GM18951 (cell line): ENCODE data around the gene CCDC175.

Experiments
- POLR2A ChIP-seq: IDR thresholded peaks from 4 replicates; pipeline ENCODE4 v1.6.1; 2011; ENCODE audit warnings: mild to moderate bottlenecking; ENCODE audit not compliant: insufficient read length, insufficient read depth; ENCODE audit errors: extremely low read depth
- in situ Hi-C: fragments of 300-500 bp; cut with MboI; formaldehyde crosslinking; loops from one replicate; pipeline ENCODE4 v1.12.0; 2022; ENCODE audit warnings: low sequenced_read_pairs, mixed read lengths, inconsistent platforms; ENCODE audit not compliant: unreplicated experiment

The CCDC175 gene

DNA sequence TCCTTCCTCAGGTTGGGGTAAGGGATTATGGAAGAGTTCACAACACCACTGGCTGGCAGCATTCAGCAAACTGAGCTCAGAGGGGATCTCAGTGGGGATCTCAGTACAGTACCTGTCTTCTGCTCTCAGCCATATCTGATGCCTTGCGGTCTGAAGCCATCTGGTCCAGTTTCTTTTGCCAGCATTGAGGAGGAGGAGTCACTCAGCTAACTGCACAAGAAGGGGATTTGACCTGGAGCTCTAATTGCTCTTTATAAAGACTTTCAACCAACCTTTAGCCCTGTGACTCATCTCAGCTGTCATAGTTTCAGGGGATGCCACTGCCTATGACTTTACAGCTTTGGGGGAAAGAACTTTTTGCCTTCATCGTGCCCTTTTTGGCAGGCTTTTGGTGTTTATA is 47.4 kb downstream of the CCDC175 start:
- no peak for TF ChIP-seq POLR2A
- in situ Hi-C loops: no loop called here

DNA sequence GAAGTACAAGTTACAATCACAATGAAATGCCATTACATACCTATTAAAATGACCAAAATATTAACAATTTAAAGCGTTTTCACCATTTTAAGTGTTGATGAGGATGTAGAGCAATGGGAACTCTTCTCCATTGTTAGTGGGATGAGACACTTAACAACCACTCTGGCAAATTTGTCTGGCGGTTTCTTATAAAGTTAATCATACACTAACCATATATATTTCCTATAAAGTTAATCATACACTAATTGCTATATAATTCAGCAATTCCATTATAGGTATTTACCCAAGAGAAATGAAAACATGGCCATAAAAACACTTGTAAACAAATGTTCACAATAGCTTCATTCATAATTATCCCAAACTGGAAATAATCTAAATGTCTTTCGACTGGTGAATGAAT is 56.4 kb downstream of the CCDC175 start:
- in situ Hi-C loops: no loop called here
- no peak for TF ChIP-seq POLR2A

DNA sequence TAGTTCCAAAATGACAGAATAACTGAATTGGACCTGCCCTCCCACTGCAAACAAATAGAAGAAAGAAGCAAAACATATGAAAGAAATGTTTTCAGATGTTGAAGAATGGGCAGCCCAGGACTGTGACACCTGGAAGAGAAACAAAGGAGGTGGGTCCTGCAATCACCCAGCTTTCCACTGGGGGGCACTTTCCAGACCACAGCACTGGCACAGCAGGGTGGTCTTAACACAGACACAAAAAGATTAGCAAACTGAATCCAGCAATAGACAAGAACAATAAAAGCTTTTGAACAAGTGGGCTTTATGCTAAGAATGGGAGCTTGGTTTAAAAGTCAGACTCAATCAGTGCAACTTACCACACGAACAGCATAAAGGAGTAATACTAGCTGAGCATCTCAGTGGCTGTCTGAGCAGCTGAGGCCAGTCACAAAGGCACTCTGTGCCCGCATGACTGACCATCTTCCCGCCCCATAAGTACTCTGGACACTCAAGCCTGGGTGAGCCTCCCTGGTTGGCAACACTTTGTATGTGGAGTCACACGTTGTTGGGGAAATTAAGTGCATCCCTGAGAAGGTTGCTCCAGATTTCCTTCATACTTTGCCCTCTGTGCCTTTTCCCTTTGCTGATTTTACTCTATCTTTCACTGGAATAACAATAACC is 64.6 kb downstream of the CCDC175 start:
- TF ChIP-seq POLR2A: no peak
- in situ Hi-C loops: no loop called here

DNA sequence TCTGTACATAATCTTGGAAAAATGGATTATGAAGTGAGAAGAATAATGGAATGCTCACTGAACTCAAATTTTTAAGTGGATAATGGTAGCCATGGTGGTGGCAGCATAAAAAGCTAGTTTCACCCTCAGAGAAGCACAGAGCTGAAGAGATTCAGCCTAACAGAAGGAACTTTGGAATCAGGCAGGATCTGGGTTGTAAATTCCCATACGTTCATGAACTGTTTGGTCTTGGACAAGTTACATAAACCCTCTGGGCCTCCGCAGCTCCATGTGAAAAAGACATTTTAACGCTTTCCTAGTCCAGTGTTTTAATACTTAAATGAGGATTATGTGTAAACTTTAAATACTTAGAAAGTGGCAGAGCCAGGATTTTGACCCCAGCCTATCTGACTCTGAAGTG is 65.6 kb downstream of the CCDC175 start:
- no peak for TF ChIP-seq POLR2A
- in situ Hi-C loops: no loop called here

DNA sequence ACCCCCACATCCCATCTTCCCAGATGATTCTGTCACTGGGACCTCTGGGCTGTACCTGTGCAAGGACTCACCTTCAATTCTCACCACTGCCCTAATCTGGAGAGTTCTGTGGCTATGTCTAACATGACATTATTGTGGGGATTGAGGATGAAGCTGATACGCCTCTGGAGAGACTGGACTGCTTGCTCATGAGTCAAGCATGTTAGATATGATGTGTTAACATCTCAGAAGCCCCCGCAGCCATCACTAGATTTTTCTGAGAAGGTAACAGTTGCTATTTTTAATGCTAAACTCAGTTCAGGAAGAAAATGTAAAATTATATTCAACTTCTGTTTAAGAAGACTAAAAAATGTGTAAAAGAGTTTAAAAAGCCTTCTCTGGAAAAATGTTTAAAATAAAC is 66.6 kb downstream of the CCDC175 start:
- no peak for TF ChIP-seq POLR2A
- in situ Hi-C loops: no loop called here

DNA sequence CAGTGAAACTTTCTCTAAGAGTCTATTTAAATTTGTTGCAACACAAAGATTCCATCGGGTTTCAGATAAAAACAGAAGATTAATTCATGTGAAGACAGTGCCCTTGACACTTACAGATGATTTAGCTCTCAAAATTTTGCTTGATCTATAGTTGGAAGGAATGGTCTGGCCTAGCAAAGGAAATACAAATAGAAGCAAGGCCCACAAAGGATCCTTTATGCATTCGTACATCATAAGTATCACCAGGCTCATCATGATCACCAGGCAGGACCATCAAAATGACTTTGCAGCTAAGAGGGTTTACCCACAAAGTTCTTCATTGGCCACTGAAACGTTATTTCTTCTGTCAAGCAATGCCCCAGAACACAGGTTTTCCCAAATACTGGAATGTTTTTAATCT is 67.5 kb downstream of the CCDC175 start:
- no peak for TF ChIP-seq POLR2A
- in situ Hi-C loops: no loop called here

DNA sequence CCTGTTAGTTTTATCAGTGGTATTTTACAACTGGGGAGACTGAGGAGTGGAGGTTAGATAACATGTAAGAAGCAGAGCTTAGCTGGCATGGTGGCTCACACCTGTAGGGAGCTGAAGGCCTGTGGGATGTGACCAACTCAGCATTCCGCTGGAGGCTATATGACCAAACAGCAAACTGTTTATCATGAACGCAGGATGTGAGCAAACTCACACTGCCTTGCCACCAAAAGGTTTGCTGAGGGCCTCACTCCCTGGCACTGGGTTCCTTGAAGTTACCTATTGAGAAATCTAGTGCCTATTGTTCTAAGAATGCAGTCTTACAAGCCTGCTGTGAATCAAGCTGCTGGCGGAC is 68.9 kb downstream of the CCDC175 start:
- no peak for TF ChIP-seq POLR2A
- in situ Hi-C loops: no loop called here

DNA sequence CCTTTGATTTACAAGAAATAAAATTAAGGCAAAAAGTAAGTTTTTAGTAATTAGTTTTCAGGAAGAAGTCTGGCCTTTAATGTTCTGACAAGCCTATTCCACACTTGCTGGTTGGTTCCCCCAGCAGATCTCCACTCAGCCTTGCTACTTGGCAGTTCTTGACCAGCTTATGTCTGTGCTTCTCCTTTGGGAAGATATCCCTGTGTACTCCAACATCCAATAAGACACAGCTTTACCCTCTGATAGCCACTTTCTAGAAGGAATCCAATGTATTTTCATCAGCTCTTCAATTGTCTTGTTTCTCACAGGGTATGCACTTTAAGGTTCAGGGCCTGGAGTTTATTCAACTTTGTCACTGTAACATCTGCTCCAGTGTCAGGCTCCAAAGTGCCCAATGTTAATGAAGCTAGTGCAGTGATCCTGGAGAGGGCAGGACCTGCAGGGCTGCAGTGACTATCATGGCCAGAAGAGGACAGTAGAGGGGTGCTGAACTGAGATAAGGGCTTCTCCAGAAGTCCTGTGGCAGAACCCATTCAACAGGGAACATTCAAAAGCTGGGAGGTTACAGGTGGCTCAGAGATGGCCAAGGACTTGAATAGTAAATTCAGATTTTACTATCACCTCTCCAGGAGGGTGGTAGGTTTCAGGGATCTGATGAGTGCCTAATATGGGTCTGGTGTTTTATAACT is 69.4 kb downstream of the CCDC175 start:
- in situ Hi-C loops: no loop called here
- no peak for TF ChIP-seq POLR2A

DNA sequence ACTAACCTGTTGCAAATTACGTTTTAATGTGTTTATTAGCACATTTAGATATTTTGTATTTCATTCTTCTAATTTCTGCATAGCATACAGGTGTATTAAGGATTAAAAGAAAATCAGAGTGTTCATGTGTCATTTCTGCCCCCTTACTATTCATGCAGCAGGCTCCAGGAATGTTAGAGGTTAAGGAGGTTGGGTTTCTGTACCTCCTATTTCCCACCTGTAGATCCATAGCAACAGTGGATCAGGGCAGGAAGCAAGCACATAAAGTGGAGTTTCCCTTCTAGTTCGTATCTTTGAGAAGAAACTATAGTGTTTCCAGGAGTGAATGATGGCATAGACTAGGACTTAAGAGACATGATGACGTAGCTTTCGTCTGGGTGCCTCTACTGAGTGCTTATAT is 73.4 kb downstream of the CCDC175 start:
- in situ Hi-C loops: no loop called here
- TF ChIP-seq POLR2A: no peak

DNA sequence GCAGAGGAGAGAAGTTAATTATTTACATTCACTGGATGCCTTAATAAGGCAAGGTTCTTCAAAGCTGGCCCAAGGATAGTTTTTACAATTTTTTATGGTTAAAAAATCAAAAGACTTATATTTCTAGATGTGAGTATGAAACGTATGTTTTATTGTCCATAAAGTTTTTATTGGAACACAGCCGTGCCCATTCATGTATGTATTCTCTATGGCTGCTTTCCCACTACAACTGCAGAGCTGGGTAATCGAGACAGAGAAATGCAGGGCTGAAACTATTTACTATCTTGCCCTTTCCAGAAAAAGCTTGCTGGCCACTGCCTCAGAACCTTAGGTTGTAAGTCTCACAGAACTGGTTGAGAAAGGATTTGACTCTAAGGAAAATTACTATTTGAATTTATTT is 75.9 kb downstream of the CCDC175 start:
- TF ChIP-seq POLR2A: no peak
- in situ Hi-C loops: no loop called here

DNA sequence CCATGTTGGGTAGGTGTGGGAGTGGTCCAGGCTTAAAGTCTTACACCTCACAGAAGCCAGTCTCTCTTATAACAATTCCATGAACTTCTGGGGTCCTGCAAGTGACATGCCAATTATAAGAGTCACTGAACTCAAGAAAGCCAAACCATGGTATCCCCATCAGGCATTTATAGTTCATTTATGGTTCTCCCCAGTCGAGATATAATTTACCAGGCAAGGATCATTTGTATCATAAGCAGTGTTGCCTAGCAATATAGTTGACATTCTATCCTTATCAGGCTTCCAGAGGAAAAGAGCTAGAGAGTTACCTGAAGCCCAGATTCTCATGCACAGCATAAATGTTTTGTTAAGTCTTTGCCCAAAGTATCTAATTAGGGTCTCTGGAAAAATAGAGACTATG is 84.2 kb downstream of the CCDC175 start:
- TF ChIP-seq POLR2A: no peak
- in situ Hi-C loops: no loop called here

DNA sequence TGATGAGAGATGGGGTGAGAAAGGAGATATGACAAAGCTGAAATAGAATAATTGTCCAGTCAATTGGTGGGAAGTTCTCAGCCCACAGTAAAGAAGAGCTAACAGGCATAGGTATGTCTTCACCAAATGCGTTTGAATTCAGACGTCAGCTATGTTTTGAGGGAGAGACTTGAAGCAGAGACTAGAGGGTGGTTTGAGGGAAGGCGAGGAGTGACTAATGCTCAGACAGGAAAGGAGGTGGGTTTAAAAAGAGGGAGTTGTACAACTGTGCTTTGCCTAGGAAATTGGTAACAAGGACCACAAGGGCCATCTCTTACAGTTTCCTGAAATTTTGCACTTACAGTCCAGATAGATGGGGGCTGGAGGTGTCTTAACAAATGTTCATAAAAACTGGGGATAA is 85.9 kb downstream of the CCDC175 start:
- in situ Hi-C loops: no loop called here
- TF ChIP-seq POLR2A: no peak

DNA sequence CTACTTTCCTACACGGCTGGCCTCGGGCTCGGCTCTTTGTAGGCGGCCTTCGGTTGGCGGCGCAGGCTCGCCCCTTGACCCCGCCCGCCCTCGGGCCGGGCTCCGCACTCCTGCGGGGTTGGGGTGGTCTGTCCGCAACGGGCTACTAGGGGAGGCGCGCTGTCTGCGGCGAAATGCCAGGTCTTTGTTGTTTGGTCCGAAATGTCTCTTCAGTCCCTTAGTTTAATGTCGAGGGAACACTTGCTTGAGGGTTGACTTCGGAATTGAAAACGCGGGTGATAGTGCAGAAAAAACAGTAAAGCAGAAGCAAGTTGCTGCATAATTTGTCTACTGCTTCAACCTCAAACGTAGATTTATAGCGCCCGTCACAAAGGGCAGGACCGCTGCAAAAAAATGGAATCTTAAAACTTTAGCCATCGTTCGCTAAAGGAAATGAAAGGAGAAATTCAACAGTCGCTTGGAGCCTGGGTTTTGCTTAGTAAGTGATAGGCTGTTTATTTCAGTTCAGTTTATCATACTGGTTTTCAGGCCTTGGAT is 91.9 kb downstream of the CCDC175 start:
- TF ChIP-seq POLR2A: no peak
- in situ Hi-C loops: no loop called here
